Choroid plexus epithelial cell (primary cell): ENCODE data around the gene PNLIPRP1.

Experiments
- DNase-seq: peaks from one replicate; pipeline ENCODE4 v3.0.0-alpha.2; 2010; ENCODE audit warnings: low read depth
- H3K4me3 ChIP-seq: 2 replicates; pipeline ENCODE4 v1.5.1; 2011; ENCODE audit warnings: low read depth, mild to moderate bottlenecking, control low read depth, low read length, moderate library complexity
- CTCF ChIP-seq: conservative IDR thresholded peaks from 2 replicates; pipeline ENCODE4 v1.5.1; 2011; ENCODE audit warnings: low read depth, mild to moderate bottlenecking, control low read depth, inconsistent platforms, low read length, moderate library complexity

PNLIPRP1 gene

DNA sequence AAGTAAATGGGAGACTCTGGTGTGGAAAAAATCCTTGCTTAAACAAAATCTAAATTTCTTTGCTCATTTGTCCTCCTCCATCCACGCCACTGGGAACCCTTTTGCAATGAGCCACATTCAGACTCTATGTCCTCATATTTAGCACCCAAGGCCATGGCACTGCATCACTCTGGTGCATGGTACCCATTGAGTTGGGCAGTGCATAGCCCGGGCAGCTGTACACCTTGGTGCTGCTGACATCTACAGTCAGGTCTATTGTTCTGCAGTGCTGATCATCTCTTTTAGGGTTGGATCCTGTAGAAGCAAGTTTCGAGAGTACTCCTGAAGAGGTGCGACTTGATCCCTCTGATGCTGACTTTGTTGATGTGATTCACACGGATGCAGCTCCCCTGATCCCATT is 6.8 kb downstream of the PNLIPRP1 start:
- no peak for TF ChIP-seq CTCF
- H3K4me3 ChIP-seq = no peak overlapping the region
- no peak for DNase-seq

DNA sequence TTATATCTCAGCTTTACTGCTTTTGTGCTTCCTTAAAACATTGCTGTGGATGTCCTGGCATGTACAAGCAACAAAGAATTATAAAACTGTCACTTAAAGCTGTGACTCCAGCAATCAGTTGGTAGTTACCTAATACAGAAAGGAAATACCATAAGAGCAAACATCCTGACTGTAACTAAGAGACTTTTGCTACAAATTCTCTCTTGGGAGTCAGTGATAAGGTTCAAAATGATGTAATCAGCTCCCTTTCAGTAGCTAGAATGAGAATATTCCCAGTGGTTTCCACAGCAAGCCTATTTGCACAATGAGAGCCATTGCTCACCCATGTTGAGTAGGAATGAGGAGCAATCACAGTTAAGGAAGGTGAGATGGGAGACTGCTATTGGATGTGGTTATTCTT is 7.6 kb downstream of the PNLIPRP1 start:
- DNase-seq = no peak
- no peak for TF ChIP-seq CTCF
- H3K4me3 ChIP-seq = no peak overlapping the region

DNA sequence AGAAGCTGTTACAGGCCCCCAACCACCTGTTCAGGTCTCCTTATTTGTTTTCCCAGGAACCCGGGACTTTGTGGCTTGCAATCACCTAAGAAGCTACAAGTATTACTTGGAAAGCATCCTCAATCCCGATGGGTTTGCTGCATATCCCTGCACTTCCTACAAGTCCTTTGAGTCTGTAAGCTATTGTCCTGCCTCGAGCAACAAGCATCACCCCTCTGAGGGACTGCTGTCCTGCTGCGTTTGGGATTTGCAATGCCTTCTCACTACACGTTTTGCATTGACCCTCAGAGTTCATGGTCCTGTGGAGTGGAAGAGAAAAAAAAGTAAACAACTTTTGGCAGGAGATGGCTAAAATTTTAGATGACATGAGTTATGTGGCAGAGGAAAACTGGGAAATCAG is 9.2 kb downstream of the PNLIPRP1 start:
- no peak for TF ChIP-seq CTCF
- no peak overlapping the region for H3K4me3 ChIP-seq
- DNase-seq = no peak

- TF ChIP-seq CTCF = no peak
- no peak overlapping the region for H3K4me3 ChIP-seq
- DNase-seq = no peak
Measured at GRCh38 chr10:116602648-116603400, 12.1 kb downstream of the PNLIPRP1 start.

DNA sequence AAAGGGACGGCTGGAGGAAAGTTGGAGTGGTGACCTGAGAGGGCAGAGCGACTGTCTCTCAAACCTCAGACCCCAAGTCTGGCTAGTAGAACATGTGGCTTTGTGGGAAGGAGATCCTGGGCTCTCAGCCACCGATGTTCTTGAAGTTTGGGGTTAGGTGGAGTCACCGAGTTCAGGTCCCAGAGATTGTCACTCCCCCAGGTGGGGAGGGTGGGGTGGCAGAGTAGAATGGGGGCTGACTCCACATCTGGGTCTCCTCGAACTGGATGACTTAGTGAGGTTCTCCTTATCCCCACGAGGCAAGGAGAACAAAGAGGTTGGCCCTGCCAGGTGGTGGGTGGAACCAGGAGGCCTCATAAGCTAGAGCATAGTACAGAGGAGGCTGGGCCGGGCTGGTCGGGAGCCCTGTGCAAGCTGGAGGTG is 15.3 kb downstream of the PNLIPRP1 start:
- H3K4me3 ChIP-seq = no peak overlapping the region
- no peak for DNase-seq
- no peak for TF ChIP-seq CTCF

DNA sequence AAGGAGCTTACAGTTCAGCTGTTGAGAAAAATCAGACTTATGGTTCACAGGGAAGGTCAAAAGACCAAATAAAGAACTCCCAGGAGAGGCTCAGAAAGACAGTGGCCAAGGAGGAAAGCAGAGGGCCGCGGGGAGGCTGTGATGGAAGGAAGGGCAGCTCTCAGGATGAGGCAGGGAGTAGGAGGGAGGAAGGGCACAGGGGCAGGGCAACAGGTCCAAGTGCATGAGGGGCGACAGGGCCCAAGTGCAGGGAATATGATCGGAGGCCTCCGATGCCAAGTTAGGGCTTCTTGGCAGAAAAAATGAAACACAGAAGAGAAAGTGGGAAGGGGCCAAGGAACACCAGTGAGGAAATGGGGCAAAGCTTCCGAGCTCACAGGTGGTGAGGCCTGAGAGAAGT is 16.6 kb downstream of the PNLIPRP1 start:
- no peak for TF ChIP-seq CTCF
- no peak overlapping the region for H3K4me3 ChIP-seq
- no peak for DNase-seq
